K562 (cell line): ENCODE measurements around the gene VPS35L. TPM values are rescaled to one million over a fixed set of nuclear protein-coding genes. Genes with fewer than 3 reads are reported as not detected.
A peak's percentile ranks its signal among the peaks of the same experiment; 100 is the strongest.

Experiments
- ATAC-seq: fragments of 200-7000 bp; cut with Tn5 transposase; 3 replicates; pipeline ENCODE4 v1.9.1; 2020; ENCODE audit warnings: moderate library complexity
- BruUV-seq: library from RNA; stranded (reverse); fragments of 400-500 nt; replicated peaks from 2 replicates; lab custom pipeline; 2021; lab: Mats Ljungman, UMichigan
- CTCF ChIA-PET: fragments of 300-600 bp; formaldehyde crosslinking; extraction: SDS; loops from one replicate; lab custom pipeline; 2021; ENCODE audit warnings: low intra/inter-chr PET ratio; lab: Yijun Ruan, JAX
- POLR2A ChIA-PET: fragments of 300-600, 350-650 bp; sonication (Branson Sonifier 250); formaldehyde crosslinking; extraction: SDS; loops from one replicate; lab custom pipeline; 2021; ENCODE audit warnings: antibody characterized with exemption, inconsistent platforms; lab: Yijun Ruan, JAX
- DNase-seq, 4 experiments: peaks; one replicate each; pipeline versions ENCODE4 v3.0.0 to v3.0.0-alpha.2; 2011 to 2018; ENCODE audit warnings: low spot score in 3 of 4, mixed read lengths in 3 of 4; ENCODE audit errors: extremely low read depth in 1 of 4
- FAIRE-seq: peaks from 2 replicates; lab custom pipeline; 2011; peaks lifted over from hg19 to GRCh38; lab: Jason Lieb, UNC
- H2AFZ ChIP-seq: 2 replicates; pipeline ENCODE4 v1.6.0; 2011; ENCODE audit warnings: low read depth, low read length, control low read depth, inconsistent platforms
- H3K27ac ChIP-seq: fragments of 200-600 bp; 3 replicates; pipeline ENCODE4 v1.8.0; 2011; ENCODE audit warnings: low read depth, mild to moderate bottlenecking, control low read depth, inconsistent platforms, low read length, moderate library complexity, mixed read lengths; ENCODE audit errors: extremely low read depth
- H3K27me3 ChIP-seq, 2 experiments: fragments of 300-600 bp in 1 of 2; 2 replicates in 1 of 2; 3 replicates in 1 of 2; pipeline versions ENCODE4 v1.6.0 to v1.8.0; 2011; ENCODE audit warnings: inconsistent platforms in 2 of 2, low read length in 2 of 2, mild to moderate bottlenecking in 1 of 2, mixed read lengths in 1 of 2, moderate library complexity in 1 of 2; ENCODE audit not compliant: control insufficient read depth in 2 of 2, insufficient read depth in 2 of 2
- H3K36me3 ChIP-seq: fragments of 300-600 bp; 3 replicates; pipeline ENCODE4 v1.8.0; 2011; ENCODE audit warnings: mild to moderate bottlenecking, low read length, inconsistent platforms; ENCODE audit not compliant: control insufficient read depth, insufficient read depth
- H3K4me1 ChIP-seq, 2 experiments: fragments of 200-600 bp in 1 of 2; replicated peaks in 1 of 2; 2 replicates in 1 of 2; 3 replicates in 1 of 2; pipeline versions ENCODE4 v1.5.1 to v1.8.0; 2011; ENCODE audit warnings: inconsistent platforms in 2 of 2, low read length in 2 of 2, mild to moderate bottlenecking in 1 of 2, mixed read lengths in 1 of 2, moderate library complexity in 1 of 2; ENCODE audit not compliant: control insufficient read depth in 2 of 2, insufficient read depth in 2 of 2
- H3K4me2 ChIP-seq: 2 replicates; pipeline ENCODE4 v1.6.1; 2011; ENCODE audit warnings: low read length, control low read depth, inconsistent platforms, mixed read lengths; ENCODE audit not compliant: insufficient read depth
- H3K4me3 ChIP-seq: fragments of 200-600 bp; sonication (generic), shearing (Covaris generic); 2 replicates; pipeline ENCODE4 v1.5.1; 2016; ENCODE audit warnings: control low read depth, inconsistent platforms
- H3K79me2 ChIP-seq: fragments of 200-600 bp; 3 replicates; pipeline ENCODE4 v1.8.0; 2011; ENCODE audit warnings: low read length, inconsistent platforms; ENCODE audit not compliant: control insufficient read depth, insufficient read depth
- H3K9ac ChIP-seq, 2 experiments: 2 replicates each; pipeline versions ENCODE4 v1.6.0 to v1.6.1; 2011; ENCODE audit warnings: low read depth in 2 of 2, low read length in 2 of 2, control low read depth in 1 of 2, inconsistent platforms in 1 of 2, mild to moderate bottlenecking in 1 of 2, mixed read lengths in 1 of 2; ENCODE audit not compliant: insufficient read depth in 1 of 2
- H3K9me1 ChIP-seq: one replicate; pipeline ENCODE4 v1.6.0; 2011; ENCODE audit warnings: inconsistent platforms, mild to moderate bottlenecking, low read length, moderate library complexity; ENCODE audit not compliant: control insufficient read depth, insufficient read depth
- H3K9me3 ChIP-seq: replicated peaks from 2 replicates; pipeline ENCODE4 v1.5.1; 2011; ENCODE audit warnings: low read depth, low read length, inconsistent platforms; ENCODE audit not compliant: control insufficient read depth, insufficient read depth
- H4K20me1 ChIP-seq: replicated peaks from 2 replicates; pipeline ENCODE4 v1.6.1; 2011; ENCODE audit warnings: low read length, inconsistent platforms, mixed read lengths; ENCODE audit not compliant: control insufficient read depth, insufficient read depth
- ATF6 ChIP-seq: sonication (generic); formaldehyde crosslinking; IDR thresholded peaks from 2 replicates; pipeline ENCODE4 v1.4.0; 2020; ENCODE audit warnings: mild to moderate bottlenecking, missing genetic modification reagents
- GABPB1 ChIP-seq: sonication (generic); formaldehyde crosslinking; IDR thresholded peaks from 2 replicates; pipeline ENCODE4 v1.8.0; 2022; ENCODE audit warnings: mild to moderate bottlenecking, missing genetic modification reagents
- HCFC1 ChIP-seq: IDR thresholded peaks from 2 replicates; pipeline ENCODE4 v1.6.1; 2012; ENCODE audit warnings: low read depth, low read length, improper control_type of control experiment
- HSF4 ChIP-seq: fragments of 250-450 bp; sonication (Bioruptor Pico); IDR thresholded peaks from 2 replicates; pipeline ENCODE4 v2.1.2; 2022; ENCODE audit warnings: mild to moderate bottlenecking, moderate library complexity, borderline replicate concordance
- PRDM10 ChIP-seq: fragments of 450-650 bp; IDR thresholded peaks from 2 replicates; pipeline ENCODE4 v1.6.1; 2018; ENCODE audit not compliant: partially characterized antibody
- STAT5B ChIP-seq: fragments of 250-450 bp; sonication (Bioruptor Pico); IDR thresholded peaks from 2 replicates; pipeline ENCODE4 v1.8.0; 2021; ENCODE audit warnings: mild to moderate bottlenecking, inconsistent platforms
- ZNF324 ChIP-seq: fragments of 250-450 bp; sonication (Bioruptor Pico); IDR thresholded peaks from 2 replicates; pipeline ENCODE4 v1.4.0; 2020; ENCODE audit warnings: mild to moderate bottlenecking
- ZNF696 ChIP-seq: fragments of 250-450 bp; sonication (Bioruptor Pico); conservative IDR thresholded peaks from 2 replicates; pipeline ENCODE4 v1.4.0; 2020; ENCODE audit warnings: mild to moderate bottlenecking, moderate library complexity
- WGBS: fragments of 100-300 bp; shearing (Covaris generic); methylation state at CpG from one replicate; pipeline ENCODE4 v1.1.6; 2016; ENCODE audit warnings: low coverage, mixed read lengths; ENCODE audit not compliant: insufficient coverage; ENCODE audit errors: missing lambda C conversion rate; 5-methylcytosine and 5-hydroxymethylcytosine counted together
- in situ Hi-C: fragments of 300-500 bp; cut with MboI; formaldehyde crosslinking; loops from 4 replicates; pipeline ENCODE4 v1.15.0; 2018; ENCODE audit warnings: inconsistent platforms, mixed read lengths
- intact Hi-C: fragments of 100-400 bp; cut with micrococcal nuclease; formaldehyde crosslinking; loops from 2 replicates; pipeline ENCODE4 v1.14.2; 2022
- polyA plus RNA-seq, 8 experiments: library from polyadenylated mRNA; depleted of rRNA in 4 of 8; stranded (reverse) in 5 of 8; unstranded in 3 of 8; fragments of >200 nt; fragmentation: Nextera tagmentation in 2 of 8; fragmentation: Illumina TruSeq in 1 of 8; extraction: Ambion mirVana in 2 of 8; extraction: Trizol in 1 of 8; gene quantifications; 2 replicates each; pipeline versions ENCODE4 v1.2.1 to v1.2.3, GENCODE V29; 2011 to 2014; ENCODE audit warnings: inconsistent platforms in 1 of 8, missing spikeins in 1 of 8
- total RNA-seq, 7 experiments: library from RNA; depleted of rRNA in 6 of 7; stranded (reverse); fragments of >200 nt in 6 of 7; fragmentation: Illumina TruSeq in 2 of 7; extraction: Trizol in 2 of 7; gene quantifications; 2 replicates each; pipeline versions ENCODE4 v1.2.1 to v1.2.3, GENCODE V29; 2011 to 2021; ENCODE audit warnings: low replicate concordance in 1 of 7
- TF ChIP-seq, protein P1 (sequence below), 2 experiments: IDR thresholded peaks; 2 replicates each; pipeline ENCODE4 v1.6.1; 2012; ENCODE audit warnings: improper control_type of control experiment in 2 of 2, low read depth in 2 of 2, low read length in 2 of 2, borderline replicate concordance in 1 of 2

VPS35L gene
- total and polyA plus RNA-seq, 9 of the 15 experiments (the other 6 are each of a cell fraction or from before 2014, with no cell fraction given): 10.2 to 30.4 (median 20.1) TPM

GRCh38 chr16:19520861-19521331 lies 34.6 kb upstream of the VPS35L start (continued):
- TF ChIP-seq PRDM10 (peak; percentile 62), STAT5B (CRISPR knock-in tag) (no peak)
- TF ChIP-seq, all 486 proteins: peak for 124

DNA sequence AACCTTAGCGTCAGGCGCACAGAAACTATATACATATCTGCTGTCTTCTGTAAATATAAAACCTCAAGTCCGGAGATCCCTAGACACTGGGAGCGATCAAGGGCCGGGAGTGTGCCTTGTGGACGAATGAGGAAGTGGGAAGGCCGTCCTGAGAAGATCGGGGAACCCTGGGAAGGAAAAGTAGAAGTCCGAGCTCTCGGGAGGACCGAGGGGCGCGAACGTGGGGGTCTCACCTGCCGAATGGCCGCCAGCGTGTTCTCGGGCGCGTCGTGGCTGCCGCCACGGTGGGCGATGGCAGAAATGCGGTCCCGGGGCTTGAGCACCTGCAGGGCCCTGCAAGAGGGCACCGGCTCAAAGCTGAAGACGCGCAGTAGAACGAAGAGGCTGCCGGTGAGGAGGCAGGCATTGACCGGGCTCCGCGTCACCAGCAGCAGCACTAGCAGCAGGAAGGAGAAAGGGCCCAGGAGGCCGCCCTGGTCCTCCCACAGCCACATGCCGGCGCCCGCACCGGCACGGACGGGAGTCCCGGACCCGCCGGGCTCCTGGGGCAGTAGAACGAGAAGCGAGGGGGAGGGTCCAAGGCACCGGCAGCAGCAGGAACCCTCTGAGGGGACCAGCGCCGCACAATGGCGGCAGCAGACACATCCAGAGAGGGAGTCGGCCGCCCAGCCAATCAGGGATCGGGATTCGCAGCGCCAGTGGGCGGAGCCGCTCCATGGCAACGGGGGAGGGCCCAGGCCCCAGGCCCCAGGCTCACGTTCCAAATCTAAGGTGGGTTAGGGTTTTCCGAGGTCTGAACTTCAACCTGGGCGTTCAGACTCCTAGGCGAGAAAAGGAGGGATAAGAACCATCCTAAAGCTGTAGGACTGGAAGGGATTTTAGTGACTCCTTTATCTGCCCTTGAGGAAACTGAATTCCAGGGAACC lies 33.8 kb upstream of the VPS35L start, which contains the start of gene GDE1:
GDE1 (minus strand) TSS at position 628 of the 926 bp plus-strand sequence; CDS start at position 494, 134 bp downstream.
- Histone ChIP-seq H3K9me3 (no peaks in the 10 kb centered on the region), H3K4me2 (peak within 1 kb of the TSS; percentile 86), H2AFZ (peak within 1 kb of the TSS; percentile 86), H3K36me3 (peaks cover 12% of the 10 kb centered on the region), H3K9me1 (no peaks in the 10 kb centered on the region), H3K4me1 (peaks cover 27 to 50% of the 10 kb centered on the region in 2 experiments; a peak in 4 of 5 replicates), H3K27ac (peak within 1 kb of the TSS; percentile 84), H3K9ac (peak within 1 kb of the TSS; percentile 75 to 94), H3K27me3 (no peaks in the 10 kb centered on the region), H4K20me1 (no peaks in the 10 kb centered on the region), H3K79me2 (peaks cover 64% of the 10 kb centered on the region), H3K4me3 (peak within 1 kb of the TSS; percentile 73)
- WGBS: under 1% methylated on average over 46 of the region's 62 CpGs
- FAIRE-seq (peak; percentile 65), DNase-seq (peak; percentile 94 to 98 (median 97)), ATAC-seq (peak; percentile 87)
- CTCF ChIA-PET: no interaction called here
- BruUV-seq: no TSS peak
- POLR2A ChIA-PET: interaction anchor here (0.6 to 1.3 kb wide), 3 partner anchors 16 to 342 kb away, joined by 3 to 4 read pairs (median 4); partner anchors contain the start of gene VPS35L
- in situ Hi-C loops: no loop called here
- intact Hi-C loops: loop anchor here (5.0 to 10.0 kb wide), 2 partner anchors 127 to 1151 kb away; no protein-coding TSS in a partner anchor
- TF ChIP-seq HSF4 (CRISPR knock-in tag) (no peak), ZNF696 (no peak), GABPB1 (peak; percentile 13; the same call in 1 of the 2 replicates), ATF6 (CRISPR knock-in tag) (no peak), ZNF324 (no peak), HCFC1 (peak; percentile 30; the same call in 1 of the 2 replicates)
- TF ChIP-seq, protein P1, sequence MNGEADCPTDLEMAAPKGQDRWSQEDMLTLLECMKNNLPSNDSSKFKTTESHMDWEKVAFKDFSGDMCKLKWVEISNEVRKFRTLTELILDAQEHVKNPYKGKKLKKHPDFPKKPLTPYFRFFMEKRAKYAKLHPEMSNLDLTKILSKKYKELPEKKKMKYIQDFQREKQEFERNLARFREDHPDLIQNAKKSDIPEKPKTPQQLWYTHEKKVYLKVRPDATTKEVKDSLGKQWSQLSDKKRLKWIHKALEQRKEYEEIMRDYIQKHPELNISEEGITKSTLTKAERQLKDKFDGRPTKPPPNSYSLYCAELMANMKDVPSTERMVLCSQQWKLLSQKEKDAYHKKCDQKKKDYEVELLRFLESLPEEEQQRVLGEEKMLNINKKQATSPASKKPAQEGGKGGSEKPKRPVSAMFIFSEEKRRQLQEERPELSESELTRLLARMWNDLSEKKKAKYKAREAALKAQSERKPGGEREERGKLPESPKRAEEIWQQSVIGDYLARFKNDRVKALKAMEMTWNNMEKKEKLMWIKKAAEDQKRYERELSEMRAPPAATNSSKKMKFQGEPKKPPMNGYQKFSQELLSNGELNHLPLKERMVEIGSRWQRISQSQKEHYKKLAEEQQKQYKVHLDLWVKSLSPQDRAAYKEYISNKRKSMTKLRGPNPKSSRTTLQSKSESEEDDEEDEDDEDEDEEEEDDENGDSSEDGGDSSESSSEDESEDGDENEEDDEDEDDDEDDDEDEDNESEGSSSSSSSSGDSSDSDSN (IDR thresholded peaks at IDR 0.05; ENCODE audit: borderline replicate concordance in 1 of 2, low read depth in 2 of 2, low read length in 2 of 2): 0 out of 4 replicates have a peak, but pooled peaks have one; percentile 23 to 60
